Measurements from ENCODE around the gene PPM1L. TPM values are rescaled to one million over a fixed set of nuclear protein-coding genes. Genes with fewer than 3 reads are reported as not detected.
"Not testable (repeated sequence)": the region's sequence is repeated elsewhere in the genome, so short reads cannot be mapped to it uniquely, and the experiment has no call there.

The PPM1L gene
- total RNA-seq, 1 donor from 2014 or later = 63.2 TPM

DNA sequence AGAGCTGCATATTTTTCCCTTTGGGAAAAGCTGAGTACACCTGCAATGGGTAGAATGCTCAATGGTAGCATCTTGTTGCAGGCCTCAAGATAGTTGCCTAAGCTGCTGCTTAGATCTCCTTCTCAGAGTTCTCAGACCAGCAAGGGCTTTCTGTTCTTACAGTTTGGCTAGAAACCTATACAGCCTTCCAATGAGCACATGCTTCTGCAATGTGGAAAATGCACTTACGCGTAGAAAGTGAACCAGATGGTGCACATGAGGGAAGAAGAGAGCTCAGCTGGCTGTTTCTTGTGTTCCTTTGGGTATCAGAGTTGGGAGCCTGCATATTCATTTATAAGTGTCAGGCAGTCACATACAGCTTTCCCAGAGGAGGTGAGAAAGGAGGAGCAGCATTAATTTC lies 212.7 kb downstream of the PPM1L start:
- FAIRE-seq (no peak), DNase-seq (ENCODE audit: low spot score in 2 of 2) (no peak)

DNA sequence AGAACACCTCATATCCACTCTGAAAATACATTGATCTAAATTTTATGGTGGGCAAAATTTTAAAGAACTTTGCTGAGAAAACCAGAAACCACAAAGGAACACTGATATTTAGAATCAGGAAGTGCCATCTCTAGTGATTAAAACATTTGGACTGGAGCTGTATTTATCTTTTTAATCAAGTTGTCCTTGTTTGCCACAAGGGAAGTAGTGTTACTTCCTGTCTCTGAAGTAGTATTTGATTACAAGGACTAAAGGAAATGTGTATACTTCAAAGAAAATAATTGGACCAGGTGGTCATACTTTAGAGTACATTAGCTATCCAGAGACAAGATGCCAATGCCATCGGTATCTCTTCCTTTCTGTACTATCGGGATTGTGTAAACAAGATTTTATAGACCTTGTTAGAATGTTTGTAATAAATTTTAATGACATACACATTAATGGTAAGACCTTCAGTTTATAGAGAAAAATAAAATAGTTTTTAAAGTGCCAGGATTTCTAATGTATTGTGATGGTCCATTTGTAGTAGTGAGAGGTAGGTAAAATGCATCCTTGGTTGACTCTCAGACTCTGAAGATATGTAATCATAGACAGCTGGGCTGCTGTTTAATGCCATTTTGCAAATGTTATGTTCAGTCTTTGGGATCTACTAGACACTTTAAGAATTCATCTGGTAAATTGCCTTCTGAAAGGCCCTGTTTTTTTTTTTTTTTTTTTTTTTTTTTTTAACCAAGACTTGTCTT lies 217.2 kb downstream of the PPM1L start:
- no peak for FAIRE-seq

DNA sequence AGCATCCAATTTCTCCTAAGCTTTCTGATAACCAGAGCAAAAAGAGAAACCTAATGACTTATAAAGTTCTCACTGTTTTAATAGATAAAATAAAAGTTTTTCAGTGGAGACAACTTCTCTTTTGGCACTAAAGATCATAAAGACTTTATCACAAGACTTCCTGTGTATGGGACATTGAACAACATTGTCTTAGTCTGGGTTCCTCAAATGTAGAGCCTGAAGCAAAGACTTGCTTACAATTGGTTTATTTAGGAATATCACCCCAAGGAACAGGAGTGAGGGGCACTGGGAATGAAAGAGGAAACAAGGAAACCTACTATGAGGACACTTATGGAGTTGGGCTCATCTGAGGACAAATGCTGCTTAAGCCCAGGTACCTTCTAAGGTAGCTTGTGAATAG lies 221.7 kb downstream of the PPM1L start:
- DNase-seq (ENCODE audit: low spot score in 2 of 2) = no peak
- FAIRE-seq = no peak

More for the DNA sequence above, 217.2 kb downstream of the PPM1L start:
- no peak for DNase-seq (ENCODE audit: low spot score in 2 of 2)

DNA sequence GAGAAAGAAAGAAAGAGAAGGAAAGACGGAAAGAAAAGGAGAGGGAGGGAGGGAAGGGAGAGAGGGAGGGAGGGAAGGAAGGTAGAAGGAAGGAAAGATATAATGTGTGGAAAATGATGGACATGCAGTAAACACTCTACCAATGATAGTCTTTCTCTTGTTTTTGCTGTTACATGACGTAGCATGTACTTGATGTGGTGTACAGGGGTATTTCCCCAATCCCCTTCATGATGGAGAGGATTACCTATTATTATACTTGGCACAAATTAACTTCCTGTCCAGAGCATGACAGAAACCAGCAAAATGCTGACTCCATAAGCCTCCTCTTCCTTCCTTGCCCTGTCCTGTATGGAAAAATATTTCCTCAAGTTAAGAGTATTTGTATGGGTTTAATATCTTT lies 224.7 kb downstream of the PPM1L start:
- FAIRE-seq = no peak
- no peak for DNase-seq (ENCODE audit: low spot score in 2 of 2)

DNA sequence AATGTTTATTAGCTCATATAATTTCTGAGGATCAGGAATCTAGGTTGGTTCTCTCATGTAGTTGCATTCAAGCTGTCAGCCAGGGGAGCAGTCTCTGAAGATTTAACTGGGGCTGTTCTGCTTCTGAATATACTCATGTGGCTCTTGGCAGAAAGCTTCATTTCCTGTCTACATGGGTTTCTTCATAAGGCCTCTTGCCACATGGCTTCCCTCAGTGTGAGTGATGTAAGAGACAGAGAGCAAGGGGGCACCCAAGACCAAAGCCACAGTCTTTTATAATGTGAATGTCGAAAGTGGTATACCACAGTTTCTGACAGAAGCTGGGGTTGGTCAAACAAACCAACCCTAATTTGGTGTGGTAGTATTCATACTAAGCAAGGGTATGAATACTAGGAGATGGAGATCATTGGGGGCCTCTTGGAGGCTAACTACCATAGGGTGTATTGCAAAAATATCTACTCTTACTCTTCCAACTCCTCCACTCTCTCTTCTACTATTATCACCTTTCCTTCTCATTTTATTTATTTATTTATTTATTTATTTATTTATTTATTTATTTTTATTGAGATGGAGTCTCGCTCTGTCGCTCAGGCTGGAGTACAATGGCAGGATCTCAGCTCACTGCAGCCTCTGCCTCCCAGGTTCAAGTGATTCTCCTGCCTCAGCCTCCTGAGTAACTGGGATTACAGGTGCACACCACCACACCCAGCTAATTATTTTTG lies 225.3 kb downstream of the PPM1L start:
- FAIRE-seq = no peak
- no peak for DNase-seq (ENCODE audit: low spot score in 2 of 2)

DNA sequence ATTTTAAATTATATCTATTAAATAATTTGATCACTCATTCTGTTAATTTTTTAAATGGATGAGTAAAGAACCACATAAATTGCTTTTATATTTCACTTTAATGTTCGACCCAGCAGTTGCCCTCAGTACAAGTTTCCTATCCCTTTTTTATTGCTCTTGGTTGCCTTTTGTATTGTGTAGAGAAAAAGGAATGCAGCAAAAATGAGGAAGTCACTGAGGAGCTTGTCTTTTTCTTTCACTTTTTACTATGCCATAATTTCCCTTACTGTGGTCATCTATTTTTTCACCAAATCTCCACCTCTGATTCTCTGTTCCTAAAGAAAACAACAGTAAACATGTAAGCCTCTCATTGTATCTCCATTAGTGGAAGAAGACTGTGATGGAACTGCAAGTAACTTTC lies 226.5 kb downstream of the PPM1L start:
- DNase-seq (ENCODE audit: low spot score in 2 of 2) = no peak
- FAIRE-seq = no peak

DNA sequence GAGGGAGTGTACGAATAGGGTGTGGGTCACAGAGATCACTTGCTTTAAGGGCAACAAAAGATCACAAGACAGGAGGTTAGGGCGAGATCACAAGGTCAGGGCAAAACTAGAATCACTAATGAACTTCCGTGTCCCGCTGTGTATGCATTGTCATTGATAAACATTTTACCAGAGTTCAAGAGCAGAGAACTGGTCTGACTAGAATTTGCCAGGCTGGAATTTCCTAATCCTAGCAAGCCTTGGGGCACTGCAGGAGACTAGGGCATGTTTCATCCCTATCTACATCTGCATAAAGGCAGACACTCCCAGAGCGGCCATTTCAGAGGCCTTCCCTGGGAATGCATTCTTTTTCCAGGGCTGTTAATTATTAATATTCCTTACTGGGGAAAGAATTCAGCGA lies 227.9 kb downstream of the PPM1L start:
- not testable (repeated sequence) for FAIRE-seq; DNase-seq (ENCODE audit: low spot score in 2 of 2)

DNA sequence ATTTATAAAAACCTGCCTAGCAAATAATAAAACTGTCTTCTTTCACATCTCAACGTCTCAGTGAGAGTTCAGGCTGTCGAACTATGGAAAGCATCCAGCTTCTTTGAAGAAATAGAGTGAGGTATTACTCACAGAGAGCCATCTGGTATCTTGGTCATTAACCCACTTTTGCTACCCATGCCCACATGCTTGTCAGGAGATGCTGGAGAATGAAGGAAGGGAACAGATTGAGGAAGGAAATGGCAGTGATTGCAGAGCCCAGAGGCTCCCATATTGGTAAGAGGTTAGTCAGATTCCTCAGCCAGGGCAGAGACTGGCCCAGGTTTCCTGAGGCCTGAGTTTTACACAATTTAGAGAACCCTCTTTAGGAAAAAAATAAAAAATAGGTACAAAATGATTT lies 230.0 kb downstream of the PPM1L start:
- FAIRE-seq (no peak), DNase-seq (ENCODE audit: low spot score in 2 of 2) (no peak)

DNA sequence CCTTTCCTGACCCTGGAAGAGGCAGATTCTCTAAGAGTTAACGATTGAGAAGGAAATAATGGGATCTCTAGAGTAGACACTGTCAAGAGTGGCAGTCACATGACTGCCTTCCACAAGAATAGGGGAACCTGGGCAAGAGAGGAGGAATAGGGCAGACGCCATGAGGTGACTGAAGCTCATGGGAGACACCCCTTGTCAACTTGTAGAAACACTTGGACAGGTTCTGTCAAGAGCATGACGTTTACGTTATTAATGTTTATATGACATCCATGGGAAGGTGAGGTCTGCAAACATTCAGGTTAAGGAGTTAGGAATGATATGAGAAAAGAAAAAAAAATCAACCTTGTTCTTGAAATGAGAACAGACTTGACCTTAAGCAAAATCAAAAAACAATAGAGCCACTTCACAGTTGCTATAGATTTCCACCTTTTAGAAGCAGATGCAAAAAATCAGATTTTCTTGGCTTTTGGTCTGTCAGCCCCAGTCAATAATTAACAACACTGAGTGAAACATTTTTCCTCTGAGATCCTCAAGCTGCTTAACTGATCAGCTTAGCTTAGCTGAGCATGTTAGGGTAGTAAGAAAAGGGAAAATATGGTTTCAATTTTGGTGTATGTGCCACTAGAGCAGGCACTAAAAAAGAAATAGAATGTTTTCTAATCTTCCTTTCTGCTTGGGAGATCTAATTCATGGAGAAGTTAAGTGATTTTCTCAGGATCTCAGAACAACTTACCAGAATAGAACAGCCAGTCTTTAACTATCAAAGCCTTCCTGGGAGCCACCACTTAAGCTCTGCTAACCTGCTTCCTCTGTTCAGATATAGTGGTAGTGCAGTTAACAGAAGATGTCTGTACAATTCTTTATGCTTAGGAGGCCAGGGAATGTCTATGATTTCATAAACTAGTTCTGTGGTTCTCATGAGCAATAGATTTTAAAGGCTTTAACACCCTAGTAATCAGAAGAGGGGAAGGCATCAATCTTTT lies 232.2 kb downstream of the PPM1L start:
- DNase-seq (ENCODE audit: low spot score in 2 of 2) = no peak
- FAIRE-seq = no peak

DNA sequence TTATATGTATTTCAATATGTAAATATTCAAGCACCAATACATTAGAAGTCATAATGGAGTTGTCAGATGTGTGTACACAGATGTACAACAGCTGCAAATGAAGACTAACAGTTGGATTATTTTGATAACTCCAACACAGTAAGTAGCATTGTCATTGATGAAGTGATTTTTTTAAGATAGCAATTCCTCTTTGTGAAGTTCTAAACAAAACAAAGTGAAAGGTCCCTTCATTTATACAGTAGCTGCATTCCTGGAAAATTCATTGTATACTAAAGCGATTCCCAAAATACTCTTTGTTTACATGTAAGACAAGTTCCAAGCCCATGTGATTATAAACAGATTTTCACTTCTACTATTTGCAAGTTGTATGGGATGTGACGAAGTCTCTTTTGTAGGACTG lies 234.4 kb downstream of the PPM1L start:
- no peak for DNase-seq (ENCODE audit: low spot score in 2 of 2)
- no peak for FAIRE-seq

DNA sequence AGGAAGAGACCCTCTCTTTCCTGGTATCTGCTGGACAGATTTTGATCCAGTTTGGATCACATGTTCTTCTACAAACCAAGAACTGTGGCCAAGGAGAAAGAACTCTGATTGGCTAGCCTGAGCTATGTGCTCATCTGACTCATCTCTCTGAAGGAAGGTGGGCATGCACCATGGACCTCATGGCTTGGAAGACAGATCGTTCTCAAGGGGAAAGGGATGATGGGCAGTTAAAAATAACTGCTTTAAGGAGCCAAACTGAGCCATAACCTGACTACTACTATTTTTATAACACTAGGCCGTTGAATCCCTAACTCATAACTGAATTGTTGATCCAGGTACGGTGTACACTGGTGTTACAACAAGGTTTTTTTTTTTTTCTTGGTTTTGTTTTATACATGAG lies 236.7 kb downstream of the PPM1L start:
- DNase-seq (ENCODE audit: low spot score in 2 of 2) (no peak), FAIRE-seq (no peak)

DNA sequence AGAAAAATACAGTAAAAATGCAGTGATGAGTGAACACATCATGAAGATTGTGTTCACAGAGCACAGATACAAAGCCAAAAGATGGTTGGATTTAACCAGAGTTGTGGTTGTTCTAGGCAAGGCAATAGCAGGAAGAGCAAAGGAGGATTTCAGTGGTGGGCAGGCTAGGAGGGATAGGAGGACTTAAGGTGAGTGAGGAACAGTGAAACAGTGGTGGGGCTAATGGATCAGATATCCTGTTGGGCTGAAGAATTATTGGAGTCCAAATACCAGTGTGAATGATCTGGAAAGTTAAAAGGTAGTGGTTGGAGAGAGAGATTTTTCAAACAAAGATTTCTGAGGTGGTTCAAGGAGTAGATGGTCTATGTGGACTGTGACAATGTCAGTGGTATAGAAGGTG lies 240.8 kb downstream of the PPM1L start:
- no peak for FAIRE-seq

DNA sequence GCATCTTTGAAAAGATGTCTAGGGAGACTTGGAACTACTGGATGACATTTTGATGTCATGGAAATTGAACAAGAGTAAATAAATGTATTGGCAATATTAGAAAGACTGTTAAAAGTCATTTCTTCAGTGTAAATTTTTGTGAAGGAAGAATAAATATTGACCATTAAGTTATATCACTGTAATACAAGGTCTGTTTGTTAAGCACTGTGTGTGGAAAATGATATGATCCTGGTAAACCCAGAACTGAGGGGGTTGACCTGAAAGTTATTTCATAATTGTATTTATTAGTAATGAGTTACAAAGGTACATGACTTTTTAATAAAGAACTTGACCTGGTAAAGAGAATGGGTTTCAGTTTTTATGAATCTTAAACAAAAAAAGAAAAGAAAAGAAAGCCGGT lies 242.6 kb downstream of the PPM1L start:
- FAIRE-seq (no peak), DNase-seq (ENCODE audit: low spot score in 2 of 2) (no peak)

More for the DNA sequence above, 240.8 kb downstream of the PPM1L start:
- no peak for DNase-seq (ENCODE audit: low spot score in 2 of 2)

DNA sequence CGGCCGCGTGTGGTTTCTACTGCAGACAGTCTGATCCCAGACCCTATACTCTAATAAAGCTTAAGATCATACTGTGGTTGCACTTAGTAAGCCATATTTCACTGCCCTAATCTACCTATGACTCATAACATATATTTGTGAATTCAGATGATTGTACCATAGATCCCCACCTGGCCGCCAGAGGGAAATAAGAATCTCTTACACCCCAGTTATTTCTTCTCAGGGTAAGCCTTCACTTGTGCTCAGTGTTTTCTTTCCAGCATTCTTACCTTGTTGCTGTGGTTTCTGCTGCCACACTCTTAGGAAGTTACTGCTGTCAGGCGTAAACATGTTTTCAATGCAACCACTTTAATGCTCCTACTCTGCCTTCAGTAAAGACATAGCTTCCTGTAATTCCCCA lies 243.2 kb downstream of the PPM1L start:
- DNase-seq (ENCODE audit: low spot score in 2 of 2) (no peak), FAIRE-seq (no peak)

DNA sequence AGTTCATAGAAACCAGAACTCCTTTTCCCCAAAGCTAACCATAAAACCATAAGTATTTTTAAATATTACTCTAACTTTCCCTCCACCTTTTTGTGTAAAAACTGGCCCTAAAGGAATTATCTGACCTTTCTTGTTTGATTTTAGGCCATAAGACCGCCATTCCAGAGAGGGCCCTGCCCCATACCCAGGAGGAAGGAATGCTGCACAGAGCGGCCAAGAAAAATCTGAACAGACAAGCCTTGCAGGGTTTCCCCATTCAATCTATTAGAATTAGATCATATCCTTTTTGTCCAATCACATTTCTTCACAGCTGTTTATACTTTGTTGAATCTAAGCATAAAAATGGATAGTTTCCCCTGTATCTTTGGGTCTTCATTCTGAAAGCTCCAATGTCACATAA lies 252.1 kb downstream of the PPM1L start:
- FAIRE-seq (no peak), DNase-seq (ENCODE audit: low spot score in 2 of 2) (no peak)

DNA sequence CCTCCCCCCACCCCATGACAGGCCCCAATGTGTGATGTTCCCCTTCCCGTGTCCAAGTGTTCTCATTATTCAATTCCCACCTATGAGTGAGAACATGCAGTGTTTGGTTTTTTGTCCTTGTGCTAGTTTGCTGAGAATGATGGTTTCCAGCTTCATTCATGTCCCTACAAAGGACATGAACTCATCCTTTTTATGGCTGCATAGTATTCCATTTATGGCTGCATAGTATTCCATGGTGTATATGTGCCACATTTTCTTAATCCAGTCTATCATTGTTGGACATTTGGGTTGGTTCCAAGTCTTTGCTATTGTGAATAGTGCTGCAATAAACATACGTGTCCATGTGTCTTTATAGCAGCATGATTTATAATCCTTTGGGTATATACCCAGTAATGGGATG lies 254.1 kb downstream of the PPM1L start:
- not testable (repeated sequence) for FAIRE-seq; DNase-seq (ENCODE audit: low spot score in 2 of 2)

DNA sequence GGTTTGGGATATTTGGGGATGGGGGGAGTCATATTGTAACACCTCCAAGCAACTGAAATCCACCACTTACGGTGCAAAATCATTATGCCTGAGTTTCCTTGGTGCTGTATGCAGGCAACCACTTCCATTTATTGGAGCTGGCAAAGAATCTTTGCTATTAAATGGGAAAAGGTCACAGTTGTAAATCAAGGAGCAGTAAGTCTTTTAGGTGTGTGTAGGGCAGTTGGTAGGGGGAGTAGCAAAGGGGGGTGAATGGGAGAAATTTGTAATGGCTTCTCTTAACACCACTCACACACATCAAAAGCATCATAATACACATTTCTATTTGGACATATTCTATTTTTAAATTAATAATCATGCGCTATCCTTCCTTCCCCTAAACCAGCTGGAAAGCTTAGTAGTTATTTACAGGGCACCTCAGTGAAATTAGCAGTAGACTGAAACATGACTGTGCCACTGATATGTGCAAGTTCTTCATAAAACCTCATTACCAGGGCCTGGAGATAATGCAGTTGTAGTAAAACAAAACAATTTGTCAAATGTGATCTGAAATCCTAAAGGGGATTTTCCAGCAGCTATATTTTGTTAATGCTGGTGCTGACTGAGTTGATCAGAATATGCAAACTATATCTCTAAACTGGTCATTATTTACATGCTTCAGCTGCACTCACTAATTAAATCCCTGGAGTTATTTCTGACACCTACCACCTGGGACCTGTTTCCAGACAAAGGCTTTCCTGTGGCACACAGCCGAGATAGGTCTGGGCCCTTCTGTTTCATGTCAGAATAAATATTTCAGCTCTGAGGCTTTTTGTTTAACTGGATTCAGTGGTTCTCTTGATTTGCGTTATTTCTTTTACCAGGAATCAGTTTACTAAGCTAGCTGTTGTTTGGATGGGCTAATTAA lies 259.1 kb downstream of the PPM1L start:
- FAIRE-seq (no peak), DNase-seq (ENCODE audit: low spot score in 2 of 2) (no peak)

DNA sequence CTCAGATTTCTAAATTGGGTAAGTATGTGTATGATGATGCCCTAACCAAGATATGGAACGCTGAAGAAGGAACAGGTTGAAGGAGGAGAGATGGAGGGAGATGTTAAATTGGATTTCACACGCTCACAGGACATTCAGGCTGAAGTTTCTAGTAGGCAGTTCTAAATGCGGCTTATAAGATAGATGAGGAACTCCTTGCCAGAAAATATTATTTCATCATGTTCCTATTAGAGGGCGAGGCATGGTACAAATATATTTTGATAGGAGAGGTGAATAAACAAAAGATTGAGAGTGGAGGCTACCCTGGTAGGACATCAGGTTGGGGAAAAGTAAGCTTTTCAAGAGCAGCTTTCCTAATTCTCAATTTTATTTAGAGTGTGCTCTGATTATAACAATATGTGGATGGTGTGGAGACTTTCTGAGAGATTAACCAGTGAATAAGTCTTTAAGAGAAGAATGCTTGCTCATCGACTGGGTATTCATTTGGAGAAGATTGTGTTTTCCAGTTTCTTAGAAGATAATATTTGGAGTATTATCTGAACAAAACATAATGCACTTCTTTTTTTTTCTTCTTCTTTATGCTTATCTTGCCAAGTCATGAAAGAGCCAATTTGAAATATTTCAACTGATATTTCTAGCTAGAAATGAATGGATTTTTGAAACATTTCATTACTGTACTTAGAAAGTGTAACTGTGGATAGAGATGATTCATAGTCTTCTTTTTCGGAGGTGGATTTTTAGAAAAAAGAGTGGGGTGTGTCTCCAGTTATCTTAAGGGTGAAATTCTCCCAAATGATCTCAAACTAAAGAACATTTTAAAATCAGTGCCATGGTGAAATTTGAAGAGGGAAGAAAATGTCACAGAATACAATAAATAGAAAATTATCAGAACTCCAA lies 260.6 kb downstream of the PPM1L start:
- no peak for DNase-seq (ENCODE audit: low spot score in 2 of 2)
- FAIRE-seq = no peak

DNA sequence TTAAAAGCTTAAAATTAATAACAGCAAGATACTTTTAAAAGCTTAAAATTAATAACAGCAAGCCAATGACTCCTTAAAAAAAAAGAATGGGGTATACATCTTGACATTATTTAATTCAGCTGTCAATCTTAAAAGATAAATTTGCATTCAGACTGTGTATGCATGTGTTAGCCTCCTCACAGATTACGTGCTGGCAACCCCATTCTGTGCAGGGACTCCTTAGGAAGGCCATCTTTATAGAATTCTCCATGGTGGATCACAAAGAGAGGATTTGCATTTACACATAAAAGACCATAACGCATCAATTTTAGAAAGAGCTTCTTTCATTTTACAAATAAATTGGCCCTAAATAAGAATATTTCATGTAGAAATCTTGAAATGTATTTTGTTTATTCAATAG lies 261.9 kb downstream of the PPM1L start:
- no peak for FAIRE-seq

More for the DNA sequence above, 261.9 kb downstream of the PPM1L start:
- DNase-seq (ENCODE audit: low spot score in 2 of 2) = no peak
